ENCODE results near the gene SEPSECS. TPM values are rescaled to one million over a fixed set of nuclear protein-coding genes. Genes with fewer than 3 reads are reported as not detected.

The SEPSECS gene
- total and polyA plus RNA-seq, 9 of the 15 experiments (the other 6 are each of a cell fraction or from before 2014, with no cell fraction given), result 3.9 to 17.2 (median 7.9) TPM

DNA sequence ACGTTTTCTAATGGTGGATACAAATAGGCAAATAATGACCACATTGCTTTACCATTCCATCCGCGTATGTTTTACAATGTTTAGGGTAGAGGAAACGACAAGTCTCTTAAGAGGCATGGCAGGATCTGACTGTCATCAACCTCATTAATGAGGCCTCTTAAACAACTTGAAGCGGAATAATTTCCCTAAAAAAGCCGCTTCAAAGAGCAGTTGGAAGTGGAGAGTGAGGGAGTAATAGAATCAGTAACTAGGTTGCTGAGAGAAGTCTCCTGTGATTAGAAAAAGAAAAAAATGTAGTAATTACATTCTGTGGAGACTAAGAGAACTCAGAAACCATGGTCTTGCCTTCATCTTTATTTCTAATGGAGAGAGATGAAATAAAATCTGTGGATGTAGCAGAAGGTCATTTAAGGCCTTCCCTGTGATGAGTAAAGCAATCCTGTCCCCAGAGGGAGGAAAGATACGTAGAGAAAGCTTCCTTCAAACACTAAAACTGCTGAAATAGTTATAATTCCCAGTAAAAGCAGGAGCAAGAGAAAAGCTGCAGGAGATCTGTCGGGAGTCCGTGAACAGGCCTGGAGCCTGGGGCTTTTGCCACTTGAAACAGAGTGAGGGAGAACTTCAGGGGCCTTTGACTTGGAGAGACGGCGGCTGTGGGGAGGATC, 11.1 kb upstream of the SEPSECS start:
- Histone ChIP-seq H3K9ac (ENCODE audit: insufficient read depth in 1 of 2, low read depth in 2 of 2, low read length in 2 of 2) (no peak overlapping the region), H3K4me3 (no peak overlapping the region), H3K36me3 (ENCODE audit: control insufficient read depth, insufficient read depth, low read length) (no peaks in the 10 kb centered on the region), H3K4me2 (ENCODE audit: insufficient read depth, low read length) (no peak overlapping the region), H3K4me1 (replicated peaks in 1 of 2; ENCODE audit: control insufficient read depth in 2 of 2, insufficient read depth in 2 of 2, low read length in 2 of 2) (peaks cover 0 to 20% of the 10 kb centered on the region in 2 experiments; a peak in 3 of 5 replicates), H3K9me3 (replicated peaks; ENCODE audit: control insufficient read depth, insufficient read depth, low read depth, low read length) (no peaks in the 10 kb centered on the region), H4K20me1 (replicated peaks; ENCODE audit: control insufficient read depth, insufficient read depth, low read length) (no peaks in the 10 kb centered on the region), H2AFZ (ENCODE audit: low read depth, low read length) (no peak overlapping the region), H3K27me3 (ENCODE audit: control insufficient read depth in 2 of 2, insufficient read depth in 2 of 2, low read length in 2 of 2) (no peaks in the 10 kb centered on the region), H3K27ac (ENCODE audit: extremely low read depth, low read depth, low read length) (no peak overlapping the region), H3K9me1 (ENCODE audit: control insufficient read depth, insufficient read depth, low read length) (no peaks in the 10 kb centered on the region), H3K79me2 (ENCODE audit: control insufficient read depth, insufficient read depth, low read length) (no peaks in the 10 kb centered on the region)
- DNase-seq (ENCODE audit: extremely low read depth in 1 of 4, low spot score in 3 of 4) (no peak), FAIRE-seq (no peak), ATAC-seq (no peak)
- TF ChIP-seq NBN (IDR thresholded peaks at IDR 0.05; ENCODE audit: low read depth), result no peak
- TF ChIP-seq MEF2D (tag; conservative IDR thresholded peaks at IDR 0.05; ENCODE audit: low read depth), result no peak
- TF ChIP-seq RBFOX2 (IDR thresholded peaks at IDR 0.05; ENCODE audit: low read depth, low read length), result no peak
- no peak for TF ChIP-seq ZNF431 (CRISPR knock-in tag; IDR thresholded peaks at IDR 0.05)
- TF ChIP-seq, protein P1, sequence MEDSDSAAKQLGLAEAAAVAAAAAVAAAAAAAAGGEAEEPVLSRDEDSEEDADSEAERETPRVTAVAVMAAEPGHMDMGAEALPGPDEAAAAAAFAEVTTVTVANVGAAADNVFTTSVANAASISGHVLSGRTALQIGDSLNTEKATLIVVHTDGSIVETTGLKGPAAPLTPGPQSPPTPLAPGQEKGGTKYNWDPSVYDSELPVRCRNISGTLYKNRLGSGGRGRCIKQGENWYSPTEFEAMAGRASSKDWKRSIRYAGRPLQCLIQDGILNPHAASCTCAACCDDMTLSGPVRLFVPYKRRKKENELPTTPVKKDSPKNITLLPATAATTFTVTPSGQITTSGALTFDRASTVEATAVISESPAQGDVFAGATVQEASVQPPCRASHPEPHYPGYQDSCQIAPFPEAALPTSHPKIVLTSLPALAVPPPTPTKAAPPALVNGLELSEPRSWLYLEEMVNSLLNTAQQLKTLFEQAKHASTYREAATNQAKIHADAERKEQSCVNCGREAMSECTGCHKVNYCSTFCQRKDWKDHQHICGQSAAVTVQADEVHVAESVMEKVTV (CRISPR knock-in tag; IDR thresholded peaks at IDR 0.05), result no peak
- TF ChIP-seq KDM5B (IDR thresholded peaks at IDR 0.05; ENCODE audit: insufficient replicate concordance, low read depth, low read length), result no peak
- TF ChIP-seq, protein P2, sequence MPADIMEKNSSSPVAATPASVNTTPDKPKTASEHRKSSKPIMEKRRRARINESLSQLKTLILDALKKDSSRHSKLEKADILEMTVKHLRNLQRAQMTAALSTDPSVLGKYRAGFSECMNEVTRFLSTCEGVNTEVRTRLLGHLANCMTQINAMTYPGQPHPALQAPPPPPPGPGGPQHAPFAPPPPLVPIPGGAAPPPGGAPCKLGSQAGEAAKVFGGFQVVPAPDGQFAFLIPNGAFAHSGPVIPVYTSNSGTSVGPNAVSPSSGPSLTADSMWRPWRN (IDR thresholded peaks at IDR 0.05; ENCODE audit: low read depth), result no peak
- TF ChIP-seq, protein P3, sequence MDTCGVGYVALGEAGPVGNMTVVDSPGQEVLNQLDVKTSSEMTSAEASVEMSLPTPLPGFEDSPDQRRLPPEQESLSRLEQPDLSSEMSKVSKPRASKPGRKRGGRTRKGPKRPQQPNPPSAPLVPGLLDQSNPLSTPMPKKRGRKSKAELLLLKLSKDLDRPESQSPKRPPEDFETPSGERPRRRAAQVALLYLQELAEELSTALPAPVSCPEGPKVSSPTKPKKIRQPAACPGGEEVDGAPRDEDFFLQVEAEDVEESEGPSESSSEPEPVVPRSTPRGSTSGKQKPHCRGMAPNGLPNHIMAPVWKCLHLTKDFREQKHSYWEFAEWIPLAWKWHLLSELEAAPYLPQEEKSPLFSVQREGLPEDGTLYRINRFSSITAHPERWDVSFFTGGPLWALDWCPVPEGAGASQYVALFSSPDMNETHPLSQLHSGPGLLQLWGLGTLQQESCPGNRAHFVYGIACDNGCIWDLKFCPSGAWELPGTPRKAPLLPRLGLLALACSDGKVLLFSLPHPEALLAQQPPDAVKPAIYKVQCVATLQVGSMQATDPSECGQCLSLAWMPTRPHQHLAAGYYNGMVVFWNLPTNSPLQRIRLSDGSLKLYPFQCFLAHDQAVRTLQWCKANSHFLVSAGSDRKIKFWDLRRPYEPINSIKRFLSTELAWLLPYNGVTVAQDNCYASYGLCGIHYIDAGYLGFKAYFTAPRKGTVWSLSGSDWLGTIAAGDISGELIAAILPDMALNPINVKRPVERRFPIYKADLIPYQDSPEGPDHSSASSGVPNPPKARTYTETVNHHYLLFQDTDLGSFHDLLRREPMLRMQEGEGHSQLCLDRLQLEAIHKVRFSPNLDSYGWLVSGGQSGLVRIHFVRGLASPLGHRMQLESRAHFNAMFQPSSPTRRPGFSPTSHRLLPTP (IDR thresholded peaks at IDR 0.05; ENCODE audit: borderline replicate concordance, extremely low read depth, insufficient read length), result no peak
- no peak for TF ChIP-seq SMC3 (conservative IDR thresholded peaks at IDR 0.05; ENCODE audit: insufficient read depth, low read depth, low read length)
- no peak for TF ChIP-seq RUNX1 (IDR thresholded peaks at IDR 0.05; ENCODE audit: low read depth)
- TF ChIP-seq RBM14 (IDR thresholded peaks at IDR 0.05; ENCODE audit: borderline replicate concordance, insufficient read depth, low read depth, low read length), result no peak
- TF ChIP-seq, protein P4, sequence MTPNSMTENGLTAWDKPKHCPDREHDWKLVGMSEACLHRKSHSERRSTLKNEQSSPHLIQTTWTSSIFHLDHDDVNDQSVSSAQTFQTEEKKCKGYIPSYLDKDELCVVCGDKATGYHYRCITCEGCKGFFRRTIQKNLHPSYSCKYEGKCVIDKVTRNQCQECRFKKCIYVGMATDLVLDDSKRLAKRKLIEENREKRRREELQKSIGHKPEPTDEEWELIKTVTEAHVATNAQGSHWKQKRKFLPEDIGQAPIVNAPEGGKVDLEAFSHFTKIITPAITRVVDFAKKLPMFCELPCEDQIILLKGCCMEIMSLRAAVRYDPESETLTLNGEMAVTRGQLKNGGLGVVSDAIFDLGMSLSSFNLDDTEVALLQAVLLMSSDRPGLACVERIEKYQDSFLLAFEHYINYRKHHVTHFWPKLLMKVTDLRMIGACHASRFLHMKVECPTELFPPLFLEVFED (CRISPR knock-in tag; conservative IDR thresholded peaks at IDR 0.05), result no peak
- no peak for TF ChIP-seq ZSCAN29 (IDR thresholded peaks at IDR 0.05)
- TF ChIP-seq RBM34 (IDR thresholded peaks at IDR 0.05; ENCODE audit: borderline replicate concordance, insufficient read depth, low read length), result no peak
- TF ChIP-seq KLF13 (tag; IDR thresholded peaks at IDR 0.05; ENCODE audit: borderline replicate concordance, low read depth), result no peak
- no TSS peak for BruUV-seq (replicated peaks)
- in situ Hi-C loops (cut with MboI) (no loop called here), intact Hi-C loops (cut with micrococcal nuclease) (no loop called here)
- 65% methylated on average over 11 of the region's 11 CpGs for WGBS (ENCODE audit: insufficient coverage, low coverage, missing lambda C conversion rate)
- ChIA-PET CTCF (ENCODE audit: low intra/inter-chr PET ratio) (no interaction called here), POLR2A (no interaction called here)
